GM19025 (cell line): ENCODE results near the gene TCF7L2.

Experiments used
- ATAC-seq: cut with Tn5 transposase; IDR thresholded peaks from one replicate; pipeline ENCODE4 v1.9.1; 2021; ENCODE audit warnings: mild to moderate bottlenecking, low read depth, moderate library complexity; ENCODE audit not compliant: unreplicated experiment

TCF7L2 gene

DNA sequence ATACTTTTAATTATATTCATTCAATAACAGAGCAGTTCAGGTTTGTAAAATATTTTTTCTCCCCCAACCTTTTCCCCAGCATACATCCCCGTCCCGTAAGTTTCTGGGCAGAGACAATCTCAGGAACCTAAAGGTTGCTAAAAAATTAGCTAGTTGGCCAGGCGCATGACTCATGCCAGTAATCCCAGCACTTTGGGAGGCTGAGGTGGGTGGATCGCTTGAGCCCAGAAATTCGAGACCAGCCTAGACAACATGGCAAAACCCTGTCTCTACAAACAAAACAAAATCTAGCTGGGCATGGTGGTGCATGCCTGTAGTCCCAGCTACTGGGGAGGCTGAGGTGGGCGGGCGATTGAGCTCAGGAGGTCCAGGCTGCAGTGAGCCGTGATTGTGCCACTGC is 40.2 kb downstream of the TCF7L2 start:
- no peak for ATAC-seq

DNA sequence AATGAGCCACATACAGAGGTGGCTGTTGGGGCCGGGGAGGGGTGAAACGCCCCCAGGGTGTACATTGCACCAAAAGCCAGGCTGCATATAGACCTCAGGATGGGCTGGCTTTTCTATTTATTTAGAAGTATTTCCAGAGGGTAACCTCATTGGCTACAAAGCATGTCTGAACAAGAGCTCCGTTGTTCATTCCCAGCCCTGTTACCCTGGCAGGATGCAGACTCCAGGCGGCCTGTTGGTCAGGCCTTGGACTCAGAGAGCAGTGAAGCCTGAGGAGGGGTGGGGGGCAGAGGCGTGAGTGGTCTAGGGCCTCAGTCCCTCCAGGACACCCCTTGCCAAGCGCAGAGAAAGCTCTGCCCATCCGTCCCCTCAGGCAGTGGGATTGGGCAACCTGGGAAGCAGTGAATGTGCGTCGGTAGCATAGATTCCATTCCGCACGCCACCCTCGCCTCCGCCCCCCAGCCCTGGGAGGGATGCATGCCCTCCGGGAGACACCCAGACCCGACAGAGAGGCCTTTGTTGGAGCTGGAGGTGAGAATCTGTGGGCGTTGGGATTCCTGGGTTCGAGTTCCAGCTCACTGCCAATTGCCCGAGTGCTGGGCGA is 41.9 kb downstream of the TCF7L2 start:
- no peak for ATAC-seq

DNA sequence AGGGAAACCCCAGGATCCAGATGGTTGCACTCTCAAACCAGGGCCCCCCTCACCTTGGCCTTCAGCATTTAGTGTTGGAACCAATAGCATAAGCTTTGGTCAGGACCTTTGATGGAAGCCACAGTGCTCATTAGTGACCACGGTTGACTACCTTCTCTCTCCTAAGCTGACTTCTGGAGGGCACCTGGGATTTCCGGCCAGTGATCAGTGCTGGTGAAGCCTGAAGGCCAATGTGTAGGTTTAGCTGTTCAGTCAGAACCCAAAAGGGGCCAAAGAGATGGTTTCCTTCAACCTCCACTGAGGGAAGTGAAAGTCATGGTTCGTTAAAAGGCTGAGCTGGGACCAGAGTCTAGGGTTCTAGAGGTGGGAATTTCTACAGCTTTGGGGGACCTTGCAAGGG is 46.4 kb downstream of the TCF7L2 start:
- ATAC-seq, result no peak

DNA sequence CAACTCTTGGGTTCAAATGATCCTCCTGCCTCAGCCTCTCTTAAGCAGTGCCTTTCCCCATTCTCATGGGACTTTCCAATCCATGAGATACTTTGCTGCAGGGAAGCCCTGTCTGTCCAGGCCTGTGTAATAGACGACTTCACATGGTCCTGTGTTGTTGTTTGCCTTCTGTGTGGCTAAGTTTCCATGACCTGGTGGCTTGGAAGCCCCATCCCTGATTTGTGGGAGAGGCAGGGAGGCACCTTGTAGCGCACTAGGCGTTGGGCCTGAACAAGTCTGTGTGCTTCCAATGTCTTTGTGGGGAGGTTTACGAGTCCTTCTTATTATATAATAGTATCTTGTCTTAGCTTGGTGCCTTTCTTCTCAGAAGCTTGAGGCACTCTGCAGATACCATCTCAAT is 49.1 kb downstream of the TCF7L2 start:
- no peak for ATAC-seq

DNA sequence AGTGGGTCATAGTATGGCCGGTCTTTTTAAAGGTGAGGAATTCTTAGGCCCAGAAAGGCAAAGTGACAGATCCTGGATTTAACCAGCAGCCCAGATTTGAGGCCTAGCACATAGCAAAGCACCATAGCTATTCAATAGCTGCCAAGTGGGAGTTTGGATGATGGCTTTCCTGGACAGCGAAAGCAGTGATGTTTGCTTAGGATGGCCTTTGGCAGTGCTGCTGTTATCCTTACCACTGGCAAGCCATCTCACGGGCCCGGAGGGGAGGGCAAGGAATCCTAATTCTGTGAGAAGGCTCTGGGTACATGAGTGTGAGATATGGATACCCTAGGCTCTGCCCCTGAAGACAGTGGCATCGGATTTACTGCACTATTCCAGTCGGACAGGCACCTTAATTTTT is 50.4 kb downstream of the TCF7L2 start:
- ATAC-seq, result no peak

DNA sequence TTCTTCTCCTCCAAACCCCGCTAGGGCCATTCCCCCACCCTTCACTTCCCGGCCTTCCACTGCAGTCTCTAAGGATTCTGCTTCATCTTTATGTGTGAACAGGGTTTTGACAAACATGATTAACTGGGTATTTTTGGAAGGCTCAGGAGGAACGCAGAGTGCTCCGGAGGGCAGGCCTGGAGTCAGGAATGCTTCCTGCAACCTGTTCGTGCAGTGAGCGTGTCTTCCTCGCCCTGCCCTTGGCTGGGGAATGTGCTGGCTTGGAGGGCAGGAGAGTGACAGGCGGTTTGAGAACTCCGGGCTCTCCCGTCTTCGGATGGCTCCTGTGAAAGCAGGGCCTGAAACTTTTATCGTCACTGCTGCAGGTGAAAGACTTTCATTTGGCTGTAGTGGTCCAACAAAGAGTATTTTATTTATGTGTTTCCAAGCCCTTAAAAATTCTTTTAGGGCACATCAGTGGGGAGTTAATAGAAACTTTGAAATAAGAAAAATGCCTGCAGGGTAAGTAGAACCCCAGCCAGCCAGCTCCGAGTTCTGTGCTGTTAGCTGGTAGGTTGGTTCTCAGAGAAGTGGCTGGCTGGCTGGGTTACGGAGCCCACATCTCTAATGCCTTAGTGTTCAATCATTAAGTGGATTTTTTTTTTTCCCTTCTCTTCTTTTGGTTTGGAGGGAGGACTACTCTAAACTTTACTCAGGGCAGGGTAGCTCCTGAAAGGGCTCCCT is 51.0 kb downstream of the TCF7L2 start:
- no peak for ATAC-seq

DNA sequence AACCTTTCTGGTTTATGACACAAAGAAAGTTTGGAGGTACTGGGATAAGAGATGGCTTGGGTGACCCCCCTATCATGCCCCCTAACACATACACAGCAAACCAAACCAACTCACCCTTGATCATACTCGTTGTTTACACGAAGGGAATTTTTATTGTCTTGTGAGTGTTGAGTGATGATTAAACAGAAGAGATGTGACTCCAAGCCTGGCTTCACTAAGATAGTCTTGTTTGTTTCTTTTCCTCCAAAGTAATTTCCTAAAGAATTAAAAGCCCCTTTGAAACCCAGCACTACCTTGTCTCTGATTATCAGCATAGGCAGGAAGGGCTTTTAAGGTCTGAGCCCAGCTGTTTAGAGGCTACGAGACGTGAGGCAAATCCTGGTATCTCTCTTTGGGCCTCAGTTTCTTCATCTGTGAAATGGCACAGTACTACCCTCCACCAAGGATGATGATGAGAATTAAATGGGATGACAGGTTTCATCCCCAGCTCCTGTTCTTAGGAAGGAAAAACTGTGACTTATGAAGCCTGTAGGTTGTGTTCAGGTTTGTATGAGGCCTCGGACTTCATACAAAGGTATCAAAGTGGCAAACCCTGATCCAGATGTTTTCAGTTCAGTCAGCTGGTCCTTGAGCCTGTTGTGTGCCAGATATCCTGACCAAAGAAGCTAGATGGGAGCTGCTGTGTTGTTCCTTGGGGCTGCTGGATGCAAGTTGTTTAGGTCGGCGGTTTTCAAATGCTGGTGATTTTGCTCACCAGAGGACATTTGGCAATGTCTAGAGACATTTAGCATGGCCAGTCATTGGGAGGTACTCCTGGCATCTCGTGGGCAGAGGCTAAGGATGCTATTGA is 51.8 kb downstream of the TCF7L2 start:
- no peak for ATAC-seq

DNA sequence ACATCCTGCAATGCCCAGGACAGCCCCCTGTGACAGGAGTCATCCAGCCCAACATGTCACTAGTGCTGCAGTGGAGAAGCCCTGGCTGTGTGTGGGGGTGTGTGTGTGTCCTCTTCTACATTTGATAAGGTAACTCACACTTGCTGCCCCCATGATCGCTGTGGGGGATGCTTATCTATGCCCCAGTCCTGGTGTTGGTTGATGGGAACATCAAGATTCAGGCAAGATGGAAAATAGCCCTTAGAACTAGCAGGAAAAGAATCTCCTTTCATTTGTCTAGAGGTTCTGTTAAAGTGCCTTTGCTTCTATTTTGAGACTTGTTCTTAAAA is 52.4 kb downstream of the TCF7L2 start:
- ATAC-seq, result no peak

DNA sequence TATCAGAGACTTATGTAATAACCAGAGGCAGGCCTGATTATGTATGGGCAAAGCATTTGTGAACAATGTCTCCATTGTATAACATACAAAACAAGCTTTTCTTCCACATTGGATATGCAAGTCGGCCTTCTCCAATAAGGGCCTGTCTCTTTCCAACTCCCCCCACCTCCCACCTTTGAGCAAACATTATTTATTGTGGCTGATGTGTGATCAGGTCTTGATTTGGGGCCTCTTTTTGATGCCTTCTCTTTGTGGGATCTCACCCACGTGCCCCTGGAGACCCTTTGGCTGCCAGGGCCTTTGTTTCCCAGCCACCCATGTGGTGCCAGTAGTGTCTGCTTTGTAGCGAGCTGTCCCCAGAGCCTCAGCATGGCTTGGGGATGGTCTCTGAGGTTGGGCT is 53.0 kb downstream of the TCF7L2 start:
- no peak for ATAC-seq

DNA sequence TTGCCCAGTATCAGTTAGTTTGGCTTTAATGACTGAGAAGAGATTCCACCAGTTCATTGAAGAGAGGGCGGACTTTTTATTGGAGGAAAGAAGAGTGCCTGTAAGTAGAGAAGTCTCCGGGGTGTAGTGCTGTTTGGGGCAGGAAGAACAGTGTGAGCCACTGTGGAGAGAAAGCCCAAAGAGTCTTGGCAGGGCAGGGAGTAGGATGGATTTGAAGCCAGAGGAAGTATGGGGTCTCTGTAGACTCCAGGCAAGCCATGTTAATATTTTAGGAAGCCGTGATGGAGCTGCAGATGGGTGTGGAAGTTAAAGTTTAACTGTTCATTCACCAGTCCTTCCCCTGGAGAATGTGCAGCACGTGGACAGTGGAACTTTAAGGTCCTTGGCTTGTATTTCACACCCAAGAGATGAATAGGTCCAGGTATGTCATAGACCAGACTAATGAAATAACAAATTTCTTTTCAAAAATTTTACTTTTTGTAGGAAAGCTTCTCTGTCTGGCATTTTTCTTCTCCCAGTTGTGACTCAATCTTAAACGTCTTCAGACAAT is 54.1 kb downstream of the TCF7L2 start:
- no peak for ATAC-seq

DNA sequence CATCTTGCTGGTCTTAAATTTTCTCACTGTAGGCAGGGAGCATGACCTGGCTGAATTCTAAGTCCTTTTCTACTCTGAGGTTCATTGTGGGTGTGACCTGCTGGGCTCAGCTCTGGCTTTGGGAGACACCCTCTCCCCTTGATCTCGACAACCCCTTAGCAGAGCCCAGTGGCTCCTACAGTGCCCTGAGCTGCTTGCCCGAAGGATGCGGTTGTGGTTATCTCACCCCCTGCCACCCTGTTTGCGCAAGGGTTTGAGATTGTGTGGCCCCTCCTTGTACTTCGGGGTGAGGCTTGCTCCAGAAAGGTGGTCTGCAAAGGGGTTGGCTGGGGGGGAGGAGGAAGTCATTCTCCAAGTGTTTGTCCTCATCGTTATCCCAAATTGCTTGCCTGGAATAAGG is 55.3 kb downstream of the TCF7L2 start:
- no peak for ATAC-seq

DNA sequence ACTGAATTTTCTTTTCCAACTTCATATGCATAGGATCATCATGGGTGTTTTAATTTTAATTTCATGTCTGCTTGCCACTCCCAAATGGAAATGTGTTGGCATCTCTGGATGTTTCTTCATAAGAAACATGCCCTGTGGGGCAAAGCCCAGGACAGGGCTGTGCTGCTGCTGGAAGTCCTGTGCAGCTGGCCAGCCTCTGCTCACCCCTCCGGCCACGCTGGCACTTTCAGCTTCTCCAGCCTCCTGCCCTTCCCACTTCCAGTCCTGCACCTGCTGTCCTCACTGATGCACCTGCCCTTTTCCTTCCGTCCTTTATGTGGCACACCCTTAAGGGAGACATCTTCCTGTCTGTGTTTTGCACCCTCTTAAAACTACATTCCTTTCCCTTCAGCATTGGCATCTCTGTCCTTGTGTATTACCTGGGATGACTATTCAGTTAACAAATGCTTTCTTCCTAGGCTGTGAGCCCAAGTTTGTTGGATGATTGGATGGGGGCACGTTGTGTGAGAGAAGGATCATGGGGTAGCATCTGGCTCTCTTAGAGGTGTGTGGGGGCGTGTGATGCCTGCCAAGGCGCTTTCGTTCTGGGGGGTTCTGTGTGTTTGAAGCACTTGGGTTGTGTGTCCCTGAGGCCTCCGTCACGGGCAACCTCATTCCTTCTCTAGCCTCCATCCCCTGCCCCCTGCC is 56.8 kb downstream of the TCF7L2 start:
- ATAC-seq, result no peak

DNA sequence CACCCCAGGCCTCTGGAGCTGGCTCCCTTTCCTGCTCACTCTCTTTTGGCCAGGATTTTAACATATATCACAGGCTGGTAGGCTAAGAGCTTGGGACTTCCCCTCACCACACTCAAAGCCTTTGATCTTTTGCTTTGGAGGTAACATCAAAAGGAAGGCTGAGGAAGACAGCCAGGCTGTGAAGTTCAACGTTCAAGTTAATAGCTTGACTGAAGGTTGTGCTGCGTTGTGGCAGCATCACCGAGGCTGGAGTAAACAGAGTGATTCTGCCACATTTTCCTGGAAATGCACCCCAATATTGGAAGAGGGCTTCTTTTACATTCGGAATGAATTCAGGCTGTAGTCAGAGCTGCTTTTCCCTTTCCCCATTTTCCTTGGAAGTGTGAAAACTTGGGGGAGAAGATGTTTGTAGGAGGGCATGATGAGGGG is 57.3 kb downstream of the TCF7L2 start:
- ATAC-seq, result no peak

DNA sequence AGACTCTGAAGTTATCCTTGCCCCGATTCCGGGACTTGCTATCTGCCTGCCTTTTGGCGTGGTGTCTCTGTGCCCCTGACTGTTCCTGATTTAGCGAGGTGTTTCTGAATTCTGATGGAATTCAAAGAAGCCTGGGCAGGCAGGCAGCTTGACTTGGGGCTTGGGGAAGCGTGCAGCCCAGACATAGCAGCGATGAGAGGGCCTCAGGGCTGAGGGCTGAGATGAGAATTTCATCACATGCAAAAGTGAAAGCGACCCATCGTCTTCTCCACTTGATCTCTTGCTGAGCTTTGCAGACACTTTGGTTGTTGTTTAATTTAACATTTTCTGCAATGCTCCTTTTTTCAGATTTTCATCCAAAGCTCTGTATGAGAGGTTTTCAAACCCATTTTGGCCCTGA is 57.8 kb downstream of the TCF7L2 start:
- ATAC-seq, result no peak

DNA sequence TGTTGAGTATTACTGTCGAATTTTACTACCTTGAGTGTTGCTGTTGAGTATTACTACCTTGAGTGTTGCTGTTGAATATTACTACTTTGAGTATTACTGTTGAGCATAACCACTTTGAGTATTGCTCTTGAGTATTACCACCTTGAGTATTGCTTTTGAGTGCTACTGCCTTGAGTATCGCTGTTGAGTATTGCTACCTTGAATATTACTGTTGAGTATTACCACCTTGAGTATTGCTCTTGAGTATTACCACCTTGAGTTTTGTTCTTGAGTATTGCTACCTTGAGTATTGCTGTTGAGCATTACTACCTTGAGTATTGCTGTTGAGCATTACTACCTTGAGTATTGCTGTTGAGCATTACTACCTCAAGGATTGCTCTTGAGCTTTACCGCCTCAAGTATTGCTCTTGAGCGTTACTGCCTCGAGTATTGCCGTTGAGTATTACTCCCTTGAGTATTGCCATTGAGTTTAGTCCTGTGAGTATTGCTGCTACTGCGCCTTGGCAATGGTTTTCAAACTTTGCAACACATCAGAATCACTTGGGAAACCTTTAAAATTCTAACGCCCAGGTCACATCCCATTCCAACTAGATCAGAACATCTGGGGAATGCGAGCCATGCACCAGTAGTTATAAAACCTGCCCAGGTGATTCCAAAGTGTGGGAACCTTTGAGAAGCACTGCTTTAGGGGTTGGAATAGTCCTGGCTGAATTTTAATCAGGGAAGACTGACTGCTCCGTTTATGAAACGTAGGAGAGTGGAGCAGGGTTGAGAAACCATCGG is 61.7 kb downstream of the TCF7L2 start:
- no peak for ATAC-seq

DNA sequence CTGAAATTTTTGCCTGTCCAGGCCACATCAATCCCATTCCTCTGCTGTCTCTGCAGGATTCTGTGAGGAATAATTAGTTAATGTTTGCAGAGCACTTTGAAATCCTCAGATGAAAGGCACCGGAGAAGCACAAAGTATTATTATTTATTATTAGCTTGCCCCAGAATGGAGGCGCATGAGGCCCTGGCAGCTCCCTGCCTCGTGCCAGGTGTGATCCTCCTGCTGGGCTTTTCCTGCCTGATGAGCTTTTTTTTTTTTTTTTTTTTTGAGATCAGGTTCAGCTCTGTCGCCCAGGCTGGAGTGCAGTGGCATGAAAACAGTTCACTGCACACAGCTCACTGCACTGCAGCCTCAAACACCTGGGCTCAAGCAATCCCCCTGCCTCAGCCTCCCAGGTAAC is 65.2 kb downstream of the TCF7L2 start:
- no peak for ATAC-seq

DNA sequence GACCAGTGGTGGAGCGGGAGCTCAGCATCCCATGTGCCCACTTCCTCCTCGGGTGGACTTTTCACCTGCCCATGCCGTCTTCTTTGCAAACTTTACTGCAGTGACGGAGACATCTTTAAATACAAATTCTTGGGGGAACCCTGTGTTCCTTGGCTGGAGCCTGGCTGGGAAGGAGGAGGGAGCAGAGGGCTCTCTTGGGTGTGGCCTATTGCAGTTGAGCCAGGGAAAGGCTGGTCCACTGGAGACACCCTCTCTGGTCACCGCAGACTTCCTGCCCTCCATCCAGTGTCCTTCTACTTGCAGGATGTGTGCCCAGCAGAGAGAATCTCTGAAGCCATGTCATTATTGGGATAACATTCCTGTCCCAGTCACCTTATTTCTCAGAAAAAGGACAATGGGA is 67.3 kb downstream of the TCF7L2 start:
- no peak for ATAC-seq

DNA sequence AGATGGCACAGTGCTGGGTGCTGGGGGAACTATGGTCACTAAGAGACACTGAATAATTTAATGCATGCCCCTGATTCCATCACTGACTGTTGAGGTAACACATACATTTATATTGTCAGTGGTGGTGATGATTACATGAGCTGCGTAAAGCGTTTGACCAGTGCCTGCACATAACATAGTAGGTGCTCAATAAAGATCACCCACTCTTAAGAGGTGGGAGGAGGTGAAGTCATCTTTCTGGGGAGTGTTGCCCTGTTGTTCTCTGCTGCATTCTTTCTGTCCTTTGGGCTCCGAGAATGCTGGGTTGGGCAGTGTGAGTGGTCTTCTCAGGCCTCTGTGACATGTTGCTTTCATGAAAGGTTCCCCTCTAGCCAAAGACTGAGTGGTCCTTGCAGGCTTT is 68.0 kb downstream of the TCF7L2 start:
- ATAC-seq, result no peak

DNA sequence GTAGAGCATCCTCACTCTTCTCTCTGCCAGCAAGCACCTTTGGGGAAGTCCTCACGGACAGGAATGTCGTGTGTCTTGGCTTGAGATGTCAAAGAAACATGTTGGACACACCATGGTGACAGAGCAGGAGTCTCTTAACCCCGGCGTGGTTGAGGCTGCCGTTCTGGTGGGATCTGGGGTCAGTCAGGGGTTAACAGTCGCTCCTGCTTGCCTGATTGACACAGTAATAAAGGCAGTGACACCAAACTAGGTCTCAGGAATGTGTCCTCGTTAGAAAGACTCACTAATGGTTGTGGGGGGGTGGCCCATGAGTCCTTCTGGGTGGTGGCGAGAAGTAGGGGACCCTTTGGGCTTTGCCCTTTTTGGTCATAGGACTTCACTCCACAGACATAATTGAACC is 69.0 kb downstream of the TCF7L2 start:
- ATAC-seq, result no peak
